ENCODE measurements around the gene HERC6. TPM values are rescaled to one million over a fixed set of nuclear protein-coding genes. Genes with fewer than 3 reads are reported as not detected.

HERC6 gene
- total and polyA plus RNA-seq, 2 donors from 2014 or later = 7.4 to 15.7 TPM

DNA sequence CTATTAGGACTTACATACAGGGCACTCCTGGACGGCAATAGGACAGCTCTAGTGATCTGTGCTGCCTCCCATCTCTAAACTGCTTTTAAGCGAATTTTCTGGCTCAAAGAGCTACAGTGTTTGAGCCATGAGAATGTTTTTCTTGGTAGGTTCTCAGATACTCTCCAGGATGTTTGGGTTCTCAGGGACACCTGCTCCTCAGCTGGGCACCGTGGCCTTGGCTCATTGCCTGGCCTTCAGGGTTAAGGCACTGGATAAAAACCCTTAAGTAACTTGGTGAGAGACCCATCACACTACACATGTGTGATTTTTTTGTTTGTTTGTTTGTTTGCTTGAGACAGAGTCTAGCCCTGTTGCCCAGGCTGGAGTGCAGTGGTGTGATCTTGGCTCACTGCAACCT, 39.8 kb downstream of the HERC6 start:
- no peak for FAIRE-seq
- Histone ChIP-seq H3K9ac (ENCODE audit: low read length in 3 of 3) (no peak overlapping the region), H3K4me1 (ENCODE audit: control insufficient read depth in 2 of 3, insufficient read depth in 2 of 3, low read depth in 1 of 3, low read length in 3 of 3) (no peaks in the 10 kb centered on the region), H3K4me3 (ENCODE audit: low read length in 3 of 3) (no peak overlapping the region), H3K36me3 (ENCODE audit: control insufficient read depth in 2 of 3, insufficient read depth in 3 of 3, low read length in 3 of 3) (no peaks in the 10 kb centered on the region), H3K9me3 (ENCODE audit: control insufficient read depth in 2 of 3, insufficient read depth in 1 of 3, low read length in 3 of 3) (no peaks in the 10 kb centered on the region), H3K27me3 (ENCODE audit: control insufficient read depth, insufficient read depth, low read length) (no peaks in the 10 kb centered on the region), H3K27ac (ENCODE audit: low read depth in 2 of 2, low read length in 2 of 2) (no peak overlapping the region)
- TF ChIP-seq, protein P1, sequence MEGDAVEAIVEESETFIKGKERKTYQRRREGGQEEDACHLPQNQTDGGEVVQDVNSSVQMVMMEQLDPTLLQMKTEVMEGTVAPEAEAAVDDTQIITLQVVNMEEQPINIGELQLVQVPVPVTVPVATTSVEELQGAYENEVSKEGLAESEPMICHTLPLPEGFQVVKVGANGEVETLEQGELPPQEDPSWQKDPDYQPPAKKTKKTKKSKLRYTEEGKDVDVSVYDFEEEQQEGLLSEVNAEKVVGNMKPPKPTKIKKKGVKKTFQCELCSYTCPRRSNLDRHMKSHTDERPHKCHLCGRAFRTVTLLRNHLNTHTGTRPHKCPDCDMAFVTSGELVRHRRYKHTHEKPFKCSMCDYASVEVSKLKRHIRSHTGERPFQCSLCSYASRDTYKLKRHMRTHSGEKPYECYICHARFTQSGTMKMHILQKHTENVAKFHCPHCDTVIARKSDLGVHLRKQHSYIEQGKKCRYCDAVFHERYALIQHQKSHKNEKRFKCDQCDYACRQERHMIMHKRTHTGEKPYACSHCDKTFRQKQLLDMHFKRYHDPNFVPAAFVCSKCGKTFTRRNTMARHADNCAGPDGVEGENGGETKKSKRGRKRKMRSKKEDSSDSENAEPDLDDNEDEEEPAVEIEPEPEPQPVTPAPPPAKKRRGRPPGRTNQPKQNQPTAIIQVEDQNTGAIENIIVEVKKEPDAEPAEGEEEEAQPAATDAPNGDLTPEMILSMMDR (IDR thresholded peaks at IDR 0.05; ENCODE audit: borderline replicate concordance, extremely low read depth, insufficient read depth) = no peak
- intact Hi-C loops (cut with DNase I) = no loop called here
- DNase-seq = no peak

DNA sequence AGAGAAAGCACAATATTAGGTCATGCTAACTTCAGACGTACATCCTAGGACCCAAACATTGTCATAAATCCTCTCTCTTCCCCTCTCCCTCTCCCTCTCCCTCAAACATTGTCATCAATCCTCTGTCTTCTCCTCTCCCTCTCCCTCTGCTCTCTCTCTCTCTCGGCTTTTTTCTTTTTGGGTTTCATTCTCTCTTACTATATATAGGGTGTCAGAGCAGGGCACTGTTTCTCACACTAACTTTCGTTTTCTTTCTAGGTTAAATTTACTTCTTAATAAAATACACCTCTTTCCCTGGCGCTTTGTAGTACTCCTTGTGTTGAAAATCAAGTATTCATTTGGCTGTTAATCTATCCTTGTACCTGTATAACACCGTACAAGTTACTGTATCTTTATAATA, 41.2 kb downstream of the HERC6 start:
- TF ChIP-seq, protein P1 (IDR thresholded peaks at IDR 0.05; ENCODE audit: borderline replicate concordance, extremely low read depth, insufficient read depth) = no peak
- H3K27me3 ChIP-seq (ENCODE audit: control insufficient read depth, insufficient read depth, low read length) = no peaks in the 10 kb centered on the region
- DNase-seq = no peak
- FAIRE-seq = no peak
- no peak overlapping the region for H3K9ac ChIP-seq (ENCODE audit: low read length in 3 of 3)
- intact Hi-C loops (cut with DNase I) = no loop called here
- no peaks in the 10 kb centered on the region for H3K36me3 ChIP-seq (ENCODE audit: control insufficient read depth in 2 of 3, insufficient read depth in 3 of 3, low read length in 3 of 3)
- H3K27ac ChIP-seq (ENCODE audit: low read depth in 2 of 2, low read length in 2 of 2) = no peak overlapping the region
- H3K9me3 ChIP-seq (ENCODE audit: control insufficient read depth in 2 of 3, insufficient read depth in 1 of 3, low read length in 3 of 3) = no peaks in the 10 kb centered on the region
- no peak overlapping the region for H3K4me3 ChIP-seq (ENCODE audit: low read length in 3 of 3)
- no peaks in the 10 kb centered on the region for H3K4me1 ChIP-seq (ENCODE audit: control insufficient read depth in 2 of 3, insufficient read depth in 2 of 3, low read depth in 1 of 3, low read length in 3 of 3)

DNA sequence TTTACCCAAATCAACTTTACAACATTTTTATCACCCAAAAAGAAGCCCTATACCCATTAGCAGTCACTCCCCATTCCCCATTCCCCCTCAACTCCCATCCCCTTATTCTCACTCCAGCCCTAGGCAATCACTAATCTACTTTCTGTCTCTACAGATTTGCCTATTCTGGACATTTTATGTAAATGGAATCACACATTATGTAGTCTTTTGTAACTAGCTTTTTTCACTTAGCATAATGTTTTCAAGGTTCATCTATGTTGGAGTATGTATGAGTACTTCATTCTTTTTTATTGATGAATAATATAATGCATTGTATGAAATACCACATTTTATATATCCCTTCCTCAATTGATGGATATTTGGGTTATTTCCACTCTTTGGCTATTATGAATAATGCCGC, 42.2 kb downstream of the HERC6 start:
- TF ChIP-seq, protein P1 (IDR thresholded peaks at IDR 0.05; ENCODE audit: borderline replicate concordance, extremely low read depth, insufficient read depth) = no peak
- Histone ChIP-seq H3K27ac (ENCODE audit: low read depth in 2 of 2, low read length in 2 of 2) (no peak overlapping the region), H3K9ac (ENCODE audit: low read length in 3 of 3) (no peak overlapping the region), H3K9me3 (ENCODE audit: control insufficient read depth in 2 of 3, insufficient read depth in 1 of 3, low read length in 3 of 3) (no peaks in the 10 kb centered on the region), H3K4me1 (ENCODE audit: control insufficient read depth in 2 of 3, insufficient read depth in 2 of 3, low read depth in 1 of 3, low read length in 3 of 3) (no peaks in the 10 kb centered on the region), H3K36me3 (ENCODE audit: control insufficient read depth in 2 of 3, insufficient read depth in 3 of 3, low read length in 3 of 3) (no peaks in the 10 kb centered on the region), H3K27me3 (ENCODE audit: control insufficient read depth, insufficient read depth, low read length) (no peaks in the 10 kb centered on the region), H3K4me3 (ENCODE audit: low read length in 3 of 3) (no peak overlapping the region)
- DNase-seq (no peak), FAIRE-seq (no peak)
- intact Hi-C loops (cut with DNase I) = no loop called here

DNA sequence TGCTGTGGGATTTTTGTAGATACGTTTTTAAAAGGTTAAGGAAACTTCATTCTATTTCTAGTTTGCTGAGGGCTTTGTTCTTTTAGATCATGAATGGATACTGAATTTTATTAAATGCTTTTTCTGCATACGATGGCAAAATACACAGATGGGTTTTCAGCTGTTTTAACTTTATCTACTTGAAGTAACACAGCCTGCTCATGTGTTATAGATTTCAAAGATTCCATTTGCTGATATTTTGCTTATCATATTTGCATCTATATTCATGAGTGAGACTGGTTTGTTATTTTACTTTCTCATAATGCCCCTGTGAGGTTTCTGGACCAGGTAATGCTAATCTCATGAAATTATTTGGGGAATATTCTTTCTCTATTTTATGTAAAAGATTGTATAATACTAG, 43.8 kb downstream of the HERC6 start:
- no peak for FAIRE-seq

More for the DNA sequence above, 43.8 kb downstream of the HERC6 start:
- no peak for DNase-seq
- Histone ChIP-seq H3K4me1 (ENCODE audit: control insufficient read depth in 2 of 3, insufficient read depth in 2 of 3, low read depth in 1 of 3, low read length in 3 of 3) (no peaks in the 10 kb centered on the region), H3K9me3 (ENCODE audit: control insufficient read depth in 2 of 3, insufficient read depth in 1 of 3, low read length in 3 of 3) (no peaks in the 10 kb centered on the region), H3K9ac (ENCODE audit: low read length in 3 of 3) (no peak overlapping the region), H3K36me3 (ENCODE audit: control insufficient read depth in 2 of 3, insufficient read depth in 3 of 3, low read length in 3 of 3) (no peaks in the 10 kb centered on the region), H3K4me3 (ENCODE audit: low read length in 3 of 3) (no peak overlapping the region), H3K27me3 (ENCODE audit: control insufficient read depth, insufficient read depth, low read length) (no peaks in the 10 kb centered on the region), H3K27ac (ENCODE audit: low read depth in 2 of 2, low read length in 2 of 2) (no peak overlapping the region)
- TF ChIP-seq, protein P1 (IDR thresholded peaks at IDR 0.05; ENCODE audit: borderline replicate concordance, extremely low read depth, insufficient read depth) = no peak
- intact Hi-C loops (cut with DNase I) = no loop called here
